Measurements from ENCODE around the gene MED12L.
"Not testable (repeated sequence)": the region's sequence is repeated elsewhere in the genome, so short reads cannot be mapped to it uniquely, and the experiment has no call there.

Gene MED12L

GRCh38 chr3:151377768-151378385 lies 292.4 kb downstream of the MED12L start:
- DNase-seq (ENCODE audit: low read depth), result no peak

GRCh38 chr3:151379083-151379734 lies 293.7 kb downstream of the MED12L start:
- DNase-seq (ENCODE audit: low read depth), result no peak

DNA sequence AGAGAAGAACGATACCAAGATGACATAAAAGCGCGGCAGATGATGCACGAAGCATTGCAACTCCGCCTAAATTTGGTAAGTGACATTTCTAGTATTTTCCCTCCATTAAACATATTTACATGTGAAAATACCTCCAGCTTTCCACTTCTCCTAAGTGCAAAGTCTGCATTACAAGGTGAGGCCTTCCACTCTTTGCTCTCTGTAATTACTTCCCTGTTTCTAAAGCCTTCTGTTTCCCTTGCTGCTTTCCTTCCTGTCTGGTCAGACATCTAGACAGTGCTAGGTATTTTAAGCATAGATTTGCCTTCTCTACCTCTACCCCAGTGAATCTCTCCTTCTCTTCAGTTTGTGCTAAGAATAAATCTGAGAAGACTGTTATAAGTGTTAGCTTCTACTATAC lies 297.2 kb downstream of the MED12L start:
- DNase-seq (ENCODE audit: low read depth), result no peak

- DNase-seq (ENCODE audit: low read depth), result no peak
These were observed 297.6 kb downstream of the MED12L start for GRCh38 chr3:151383111-151383510.

GRCh38 chr3:151383956-151384355 lies 298.5 kb downstream of the MED12L start:
- no peak for DNase-seq (ENCODE audit: low read depth)

GRCh38 chr3:151384741-151385174 lies 299.3 kb downstream of the MED12L start, which contains the start of gene P2RY12:
P2RY12 (minus strand) TSS chr3:151384753; CDS start chr3:151338845, 45,908 bp downstream.
- no peak for DNase-seq (ENCODE audit: low read depth)

DNA sequence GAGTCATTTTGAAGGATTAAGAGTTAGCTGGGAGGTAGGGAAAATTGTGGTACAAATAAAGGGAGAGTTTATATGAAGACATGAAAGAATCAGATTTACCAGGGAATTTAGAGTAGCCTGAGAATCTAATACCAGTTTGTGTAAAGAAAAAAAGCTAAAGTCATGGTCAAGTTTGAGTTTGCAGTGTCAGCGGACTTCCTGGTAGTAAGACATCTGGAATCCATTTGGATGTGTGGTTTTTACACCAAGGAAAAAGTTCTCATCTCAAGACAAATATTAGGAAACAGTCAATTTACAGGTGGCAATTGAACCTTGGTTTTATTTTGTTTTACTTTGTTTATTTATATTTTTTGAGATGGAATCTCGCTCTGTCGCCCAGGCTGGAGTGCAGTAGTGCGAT lies 300.6 kb downstream of the MED12L start:
- no peak for DNase-seq (ENCODE audit: low read depth)

GRCh38 chr3:151387432-151387831 lies 302.0 kb downstream of the MED12L start:
- no peak for DNase-seq (ENCODE audit: low read depth)

GRCh38 chr3:151387842-151388241 lies 302.4 kb downstream of the MED12L start:
- no peak for DNase-seq (ENCODE audit: low read depth)

DNA sequence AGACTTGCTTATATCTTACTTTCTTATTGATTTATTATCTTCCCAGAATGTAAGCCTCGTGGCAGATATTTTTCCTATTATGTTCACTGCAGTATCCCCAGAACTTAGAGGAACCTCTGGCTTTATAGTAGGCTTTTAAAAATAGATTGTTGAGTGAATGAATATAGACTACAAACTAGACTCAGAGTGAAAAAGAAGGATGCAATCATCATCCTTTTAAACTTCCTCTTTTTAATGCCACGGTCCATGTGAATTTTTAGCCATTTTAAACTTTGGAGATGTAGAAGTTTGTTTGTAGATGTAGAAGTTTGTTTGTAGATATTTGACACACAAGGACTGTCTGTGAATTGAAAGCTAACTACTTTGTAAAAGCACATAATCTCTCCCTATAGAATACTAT lies 306.3 kb downstream of the MED12L start:
- no peak for DNase-seq (ENCODE audit: low read depth)

- DNase-seq (ENCODE audit: low read depth), result not testable (repeated sequence)
These were observed 306.7 kb downstream of the MED12L start for GRCh38 chr3:151392191-151392590.

GRCh38 chr3:151393146-151393830 lies 307.8 kb downstream of the MED12L start:
- DNase-seq (ENCODE audit: low read depth), result no peak

- no peak for DNase-seq (ENCODE audit: low read depth)
These were observed 308.5 kb downstream of the MED12L start for GRCh38 chr3:151393941-151394340.

DNA sequence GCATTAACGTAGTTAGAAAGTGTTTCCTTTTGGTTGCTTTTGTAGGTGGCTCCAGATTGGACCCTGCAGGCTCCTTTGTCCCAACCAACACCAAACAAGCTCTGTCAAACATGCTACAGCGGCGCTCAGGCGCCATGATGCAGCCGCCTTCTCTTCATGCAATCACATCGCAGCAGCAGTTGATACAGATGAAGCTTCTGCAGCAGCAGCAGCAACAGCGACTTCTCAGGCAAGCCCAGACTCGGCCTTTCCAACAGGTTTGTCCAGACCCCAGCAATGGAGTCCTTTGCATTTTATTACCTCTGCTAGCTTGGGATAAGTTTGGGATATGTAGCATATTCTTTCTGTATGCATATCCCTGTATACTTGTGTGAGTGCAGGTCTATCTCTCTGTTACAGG lies 309.1 kb downstream of the MED12L start:
- DNase-seq (ENCODE audit: low read depth), result no peak

GRCh38 chr3:151395806-151396205 lies 310.3 kb downstream of the MED12L start:
- DNase-seq (ENCODE audit: low read depth), result no peak

DNA sequence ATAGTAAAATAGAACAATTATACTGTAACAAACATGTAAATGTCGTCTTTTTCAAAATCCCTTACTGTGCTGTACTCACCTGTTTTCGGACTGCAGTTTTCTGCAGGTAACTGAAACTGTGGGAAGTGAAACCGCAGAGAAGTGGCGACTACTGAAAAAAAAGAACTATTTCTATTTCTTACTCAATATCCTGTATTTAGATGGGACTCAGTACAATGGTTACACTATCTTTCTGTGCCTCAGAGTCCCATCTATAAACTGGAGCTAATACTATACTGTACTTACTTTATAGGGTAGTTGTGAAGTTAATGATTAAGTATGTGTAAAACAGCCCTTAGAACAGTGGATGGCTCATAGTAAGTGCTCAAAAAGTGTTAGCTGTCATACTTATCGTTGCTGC lies 313.4 kb downstream of the MED12L start:
- DNase-seq (ENCODE audit: low read depth), result no peak

GRCh38 chr3:151400341-151400740 lies 314.9 kb downstream of the MED12L start:
- DNase-seq (ENCODE audit: low read depth), result no peak

DNA sequence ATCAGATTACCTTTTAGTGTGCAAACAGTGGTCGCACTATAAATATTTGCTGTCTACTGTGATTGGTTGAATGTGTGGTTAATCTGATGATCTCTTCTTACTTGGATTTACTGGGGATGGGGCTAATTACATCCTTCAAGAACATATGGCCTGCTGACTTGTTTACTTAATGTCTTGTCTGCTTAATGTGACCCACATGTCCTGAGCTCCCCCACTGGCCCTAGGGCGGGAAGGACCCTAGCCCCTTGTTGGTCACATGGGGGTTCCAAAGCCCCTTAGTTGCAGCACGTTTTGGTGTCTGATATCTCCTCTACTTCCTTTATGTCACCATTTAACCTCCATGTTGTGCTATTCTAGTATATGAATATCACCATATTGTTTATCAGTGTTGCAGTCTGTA lies 316.9 kb downstream of the MED12L start:
- DNase-seq (ENCODE audit: low read depth), result no peak

GRCh38 chr3:151403246-151403645 lies 317.8 kb downstream of the MED12L start:
- DNase-seq (ENCODE audit: low read depth), result no peak

DNA sequence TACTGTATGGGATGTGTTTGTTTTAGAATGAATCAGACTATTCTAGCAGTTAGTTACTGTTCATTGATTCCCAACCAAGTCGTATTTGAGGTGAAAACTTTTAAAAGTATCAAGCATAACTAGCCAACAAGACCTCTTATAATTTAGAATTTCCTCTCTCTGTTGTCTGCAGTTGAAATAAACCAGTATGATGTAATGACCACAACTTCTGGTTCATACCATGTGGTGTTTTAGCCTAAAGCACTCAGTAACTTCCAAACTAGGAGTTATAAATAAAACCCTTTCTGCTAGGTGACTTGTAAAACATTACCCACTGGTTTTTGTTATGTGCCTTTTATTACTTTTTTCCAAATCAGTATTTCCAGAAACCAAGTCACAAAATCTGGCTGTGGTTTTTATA lies 318.9 kb downstream of the MED12L start:
- DNase-seq (ENCODE audit: low read depth), result no peak

- DNase-seq (ENCODE audit: low read depth), result no peak
These were observed 322.5 kb downstream of the MED12L start for GRCh38 chr3:151407928-151408327.

DNA sequence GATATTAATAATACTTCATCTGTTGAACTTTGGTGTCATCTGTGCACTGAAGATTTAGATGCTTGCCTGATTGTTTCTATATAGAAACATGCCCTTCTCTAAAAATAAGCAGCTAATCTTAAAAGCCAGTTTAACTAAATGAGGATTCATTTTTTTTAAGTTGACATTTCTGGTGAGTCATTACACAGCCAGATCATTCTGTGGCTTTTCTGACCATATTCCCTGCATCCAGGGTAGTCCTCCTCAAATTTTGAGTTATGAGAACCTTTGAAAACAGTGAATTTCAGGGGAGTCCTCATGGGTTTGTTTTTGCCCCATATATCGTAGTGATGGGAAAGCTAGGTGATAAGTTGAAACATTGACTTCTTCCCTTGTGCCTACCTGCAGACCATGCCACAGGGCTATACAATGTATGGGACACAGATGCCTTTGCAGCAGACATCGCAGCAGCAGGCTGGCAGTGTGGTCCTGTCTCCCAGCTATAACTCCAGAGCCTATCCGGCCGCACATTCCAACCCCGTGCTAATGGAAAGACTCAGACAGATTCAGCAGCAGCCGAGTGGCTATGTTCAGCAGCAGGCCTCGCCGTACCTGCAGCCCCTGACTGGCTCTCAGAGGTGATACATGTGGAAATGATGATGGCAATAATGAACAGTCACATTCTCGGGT lies 325.6 kb downstream of the MED12L start:
- no peak for DNase-seq (ENCODE audit: low read depth)

DNA sequence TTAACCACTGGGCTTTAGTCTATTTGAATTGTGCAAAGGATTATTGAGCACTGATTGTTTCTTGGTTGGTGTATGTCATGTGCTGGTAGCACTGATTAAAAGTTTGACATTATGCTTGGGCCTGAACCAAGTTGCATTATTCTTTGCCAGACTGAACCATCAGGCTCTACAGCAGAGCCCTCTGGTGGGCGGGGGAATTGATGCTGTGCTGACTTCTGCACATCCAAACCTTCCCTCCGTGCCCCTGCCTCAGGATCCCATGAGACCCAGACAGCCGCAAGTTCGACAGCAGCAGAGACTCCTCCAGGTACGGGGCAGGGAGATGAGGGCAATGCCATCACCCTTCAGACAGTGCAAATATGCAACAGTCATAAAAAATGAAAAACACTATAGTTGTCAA lies 327.5 kb downstream of the MED12L start:
- DNase-seq (ENCODE audit: low read depth), result no peak
